ENCODE data around the gene SEC14L6.

Gene SEC14L6

GRCh38 chr22:30519842-30520425 is 26.6 kb downstream of the SEC14L6 start:
- no peak overlapping the region for H3K4me3 ChIP-seq (replicated peaks; ENCODE audit: low read depth, low read length)
- TF ChIP-seq CTCF (IDR thresholded peaks at IDR 0.05; ENCODE audit: low read depth, low read length, missing control alignments) = no peak
- DNase-seq (ENCODE audit: extremely low read depth, low read depth) = no peak

GRCh38 chr22:30516731-30517130 is 29.8 kb downstream of the SEC14L6 start:
- no peak for DNase-seq (ENCODE audit: extremely low read depth, low read depth)
- no peak overlapping the region for H3K4me3 ChIP-seq (replicated peaks; ENCODE audit: low read depth, low read length)
- no peak for TF ChIP-seq CTCF (IDR thresholded peaks at IDR 0.05; ENCODE audit: low read depth, low read length, missing control alignments)

- H3K4me3 ChIP-seq (replicated peaks; ENCODE audit: low read depth, low read length) = no peak overlapping the region
- no peak for TF ChIP-seq CTCF (IDR thresholded peaks at IDR 0.05; ENCODE audit: low read depth, low read length, missing control alignments)
- no peak for DNase-seq (ENCODE audit: extremely low read depth, low read depth)
Observed at GRCh38 chr22:30516273-30516672, 30.3 kb downstream of the SEC14L6 start.

GRCh38 chr22:30514252-30514651 is 32.3 kb downstream of the SEC14L6 start:
- TF ChIP-seq CTCF (IDR thresholded peaks at IDR 0.05; ENCODE audit: low read depth, low read length, missing control alignments) = no peak
- no peak overlapping the region for H3K4me3 ChIP-seq (replicated peaks; ENCODE audit: low read depth, low read length)
- no peak for DNase-seq (ENCODE audit: extremely low read depth, low read depth)

- DNase-seq (ENCODE audit: extremely low read depth, low read depth) = no peak
- no peak overlapping the region for H3K4me3 ChIP-seq (replicated peaks; ENCODE audit: low read depth, low read length)
- TF ChIP-seq CTCF (IDR thresholded peaks at IDR 0.05; ENCODE audit: low read depth, low read length, missing control alignments) = no peak
Observed at GRCh38 chr22:30513462-30513861, 33.1 kb downstream of the SEC14L6 start.

GRCh38 chr22:30511911-30512310 is 34.6 kb downstream of the SEC14L6 start:
- no peak overlapping the region for H3K4me3 ChIP-seq (replicated peaks; ENCODE audit: low read depth, low read length)
- no peak for TF ChIP-seq CTCF (IDR thresholded peaks at IDR 0.05; ENCODE audit: low read depth, low read length, missing control alignments)
- DNase-seq (ENCODE audit: extremely low read depth, low read depth) = no peak

- no peak for TF ChIP-seq CTCF (IDR thresholded peaks at IDR 0.05; ENCODE audit: low read depth, low read length, missing control alignments)
- DNase-seq (ENCODE audit: extremely low read depth, low read depth) = no peak
- H3K4me3 ChIP-seq (replicated peaks; ENCODE audit: low read depth, low read length) = no peak overlapping the region
Observed at GRCh38 chr22:30511109-30511508, 35.4 kb downstream of the SEC14L6 start.

All from HFF-Myc (cell line).